Retinal pigment epithelial cell (primary cell): ENCODE results near the gene ARHGEF25.

Source experiments
- DNase-seq: peaks from one replicate; pipeline ENCODE4 v3.0.0-alpha.2; 2010; ENCODE audit warnings: low read depth
- H3K4me3 ChIP-seq: 2 replicates; pipeline ENCODE4 v1.5.1; 2011; ENCODE audit warnings: mild to moderate bottlenecking, low read length, control low read depth, moderate library complexity
- TF ChIP-seq, protein P1 (sequence below): conservative IDR thresholded peaks from 2 replicates; pipeline ENCODE4 v1.5.1; 2011; ENCODE audit warnings: low read depth, low read length, control low read depth, inconsistent platforms

Gene ARHGEF25

GRCh38 chr12:57574795-57575194 lies 36.4 kb upstream of the ARHGEF25 start:
- no peak for DNase-seq
- H3K4me3 ChIP-seq = no peak overlapping the region
- TF ChIP-seq, protein P1, sequence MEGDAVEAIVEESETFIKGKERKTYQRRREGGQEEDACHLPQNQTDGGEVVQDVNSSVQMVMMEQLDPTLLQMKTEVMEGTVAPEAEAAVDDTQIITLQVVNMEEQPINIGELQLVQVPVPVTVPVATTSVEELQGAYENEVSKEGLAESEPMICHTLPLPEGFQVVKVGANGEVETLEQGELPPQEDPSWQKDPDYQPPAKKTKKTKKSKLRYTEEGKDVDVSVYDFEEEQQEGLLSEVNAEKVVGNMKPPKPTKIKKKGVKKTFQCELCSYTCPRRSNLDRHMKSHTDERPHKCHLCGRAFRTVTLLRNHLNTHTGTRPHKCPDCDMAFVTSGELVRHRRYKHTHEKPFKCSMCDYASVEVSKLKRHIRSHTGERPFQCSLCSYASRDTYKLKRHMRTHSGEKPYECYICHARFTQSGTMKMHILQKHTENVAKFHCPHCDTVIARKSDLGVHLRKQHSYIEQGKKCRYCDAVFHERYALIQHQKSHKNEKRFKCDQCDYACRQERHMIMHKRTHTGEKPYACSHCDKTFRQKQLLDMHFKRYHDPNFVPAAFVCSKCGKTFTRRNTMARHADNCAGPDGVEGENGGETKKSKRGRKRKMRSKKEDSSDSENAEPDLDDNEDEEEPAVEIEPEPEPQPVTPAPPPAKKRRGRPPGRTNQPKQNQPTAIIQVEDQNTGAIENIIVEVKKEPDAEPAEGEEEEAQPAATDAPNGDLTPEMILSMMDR = no peak

- TF ChIP-seq, protein P1 = no peak
- no peak overlapping the region for H3K4me3 ChIP-seq
- no peak for DNase-seq
Observed at GRCh38 chr12:57575771-57576612, 35.2 kb upstream of the ARHGEF25 start.

DNA sequence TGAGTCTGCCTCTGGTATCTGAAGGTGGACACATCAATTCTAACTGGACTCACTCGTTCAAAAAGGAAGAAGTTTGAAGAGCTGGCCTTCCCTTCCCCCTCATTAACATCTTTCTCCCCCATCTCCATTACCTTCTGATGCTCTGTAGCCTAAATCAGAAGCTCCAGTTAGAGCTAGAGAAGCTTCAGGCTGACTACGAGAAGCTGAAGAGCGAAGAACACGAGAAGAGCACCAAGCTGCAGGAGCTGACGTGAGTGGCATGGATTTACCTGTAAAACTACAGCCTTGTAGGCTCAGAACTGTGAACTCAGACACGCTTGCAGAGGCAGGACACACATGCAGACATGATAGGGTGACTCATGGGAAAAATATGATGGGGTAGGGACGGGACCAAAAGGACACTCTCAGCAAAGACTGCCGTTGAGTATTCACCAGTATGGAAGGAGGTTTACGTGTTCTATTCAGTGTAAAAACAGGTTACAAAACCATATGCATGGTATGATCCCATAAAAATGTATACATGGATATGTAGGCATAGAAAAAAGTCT lies 34.5 kb upstream of the ARHGEF25 start:
- TF ChIP-seq, protein P1 = no peak
- no peak for DNase-seq
- no peak overlapping the region for H3K4me3 ChIP-seq

- DNase-seq = no peak
- no peak overlapping the region for H3K4me3 ChIP-seq
- TF ChIP-seq, protein P1 = no peak
Observed at GRCh38 chr12:57577981-57578758, 33.1 kb upstream of the ARHGEF25 start.

DNA sequence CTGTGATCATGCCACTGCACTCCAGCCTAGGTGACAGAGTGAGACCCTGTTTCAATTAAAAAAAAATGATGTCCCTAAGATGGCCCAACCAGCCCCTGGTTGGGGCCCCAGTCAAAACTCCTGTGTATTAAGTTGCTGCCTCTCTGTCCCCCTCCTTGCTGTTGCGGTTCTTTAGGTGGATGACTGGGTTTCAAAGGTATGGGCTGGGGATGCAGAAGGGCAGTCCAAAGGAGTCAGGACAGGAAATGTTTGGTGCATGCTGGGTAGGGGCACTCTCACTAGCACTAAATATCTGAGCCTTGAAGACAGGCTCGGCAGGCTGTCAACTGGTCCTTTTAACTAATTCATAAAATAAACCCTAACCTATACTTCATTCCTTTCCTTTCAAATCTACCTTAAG lies 32.2 kb upstream of the ARHGEF25 start:
- no peak for DNase-seq

DNA sequence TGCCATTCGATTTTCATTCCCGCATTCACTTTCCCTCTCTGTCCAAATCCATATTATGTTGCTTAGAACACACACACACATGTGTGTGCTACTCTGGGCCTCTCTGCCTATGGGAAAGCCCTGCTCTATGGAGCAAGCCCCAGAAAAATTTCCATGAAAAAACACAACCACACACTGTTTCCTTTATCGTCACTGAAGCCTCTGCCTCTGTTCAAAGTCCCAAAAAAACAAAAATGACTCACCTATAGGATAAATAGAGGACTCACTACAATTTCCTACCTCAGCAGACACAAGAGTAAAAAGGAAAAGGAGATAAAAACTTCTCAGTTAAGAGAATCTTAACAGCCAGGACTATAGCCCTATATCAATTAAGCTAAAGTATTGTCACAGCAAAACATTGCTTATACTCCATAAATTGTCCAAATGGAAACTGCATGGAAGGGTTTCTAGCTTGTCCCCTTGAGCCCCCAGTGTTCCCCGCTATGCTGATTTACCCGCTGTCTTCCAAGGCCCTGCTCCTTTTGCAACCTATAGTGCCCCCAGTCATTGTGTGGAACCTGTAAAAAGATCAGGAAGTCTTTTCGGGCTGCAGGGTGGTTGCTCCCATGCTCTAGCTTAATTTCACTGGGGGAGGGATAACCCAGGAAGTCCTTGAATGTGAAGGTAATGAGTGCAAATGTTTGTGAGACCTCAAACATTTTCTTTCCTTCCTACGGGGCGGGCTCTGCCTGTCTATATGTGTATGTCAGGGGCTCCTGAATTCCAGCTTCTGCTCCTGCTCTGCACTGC lies 31.4 kb upstream of the ARHGEF25 start:
- TF ChIP-seq, protein P1 = no peak
- DNase-seq = no peak
- no peak overlapping the region for H3K4me3 ChIP-seq

More for the DNA sequence above, 32.2 kb upstream of the ARHGEF25 start:
- TF ChIP-seq, protein P1 = no peak
- H3K4me3 ChIP-seq = no peak overlapping the region
